Activated naive CD8-positive, alpha-beta T cell treated with anti-CD3 and anti-CD28 coated beads, Interleukin-2, amount 50 U/mL, for 16 hours (primary cell): ENCODE measurements around the gene GABBR1.
"Not testable (repeated sequence)": the region's sequence is repeated elsewhere in the genome, so short reads cannot be mapped to it uniquely, and the experiment has no call there.

Experiments
- DNase-seq: peaks from one replicate; pipeline ENCODE4 v3.0.0-alpha.2; 2020; ENCODE audit warnings: low read depth, low spot score

The GABBR1 gene

GRCh38 chr6:29632789-29633533 lies at the start of gene GABBR1:
TSS of gene GABBR1 (minus strand) at chr6:29633183. CDS start at chr6:29632385, 798 bp downstream.
- DNase-seq = peak; percentile 14

- no peak for DNase-seq
These were observed 48.8 kb upstream of the GABBR1 start for GRCh38 chr6:29681811-29682210.

GRCh38 chr6:29680904-29681303 lies 47.9 kb upstream of the GABBR1 start, which contains the start of gene ZFP57:
TSS of gene ZFP57 (minus strand) at chr6:29681152. CDS start at chr6:29677003, 4,149 bp downstream.
- DNase-seq = no peak

- no peak for DNase-seq
These were observed 47.4 kb upstream of the GABBR1 start for GRCh38 chr6:29680416-29680815.

- no peak for DNase-seq
These were observed 47.0 kb upstream of the GABBR1 start for GRCh38 chr6:29679962-29680361.

- DNase-seq = no peak
These were observed 45.1 kb upstream of the GABBR1 start for GRCh38 chr6:29678114-29678513.

GRCh38 chr6:29676981-29677601 lies 44.1 kb upstream of the GABBR1 start:
- no peak for DNase-seq

GRCh38 chr6:29675561-29675960 lies 42.6 kb upstream of the GABBR1 start:
- DNase-seq = no peak

- DNase-seq = no peak
These were observed 41.0 kb upstream of the GABBR1 start for GRCh38 chr6:29674008-29674407.

- no peak for DNase-seq
These were observed 40.2 kb upstream of the GABBR1 start for GRCh38 chr6:29673161-29673560.

- not testable (repeated sequence) for DNase-seq
These were observed 39.1 kb upstream of the GABBR1 start for GRCh38 chr6:29672116-29672515.

- DNase-seq = no peak
These were observed 38.0 kb upstream of the GABBR1 start for GRCh38 chr6:29671026-29671425.

GRCh38 chr6:29667158-29667557 lies 34.2 kb upstream of the GABBR1 start:
- no peak for DNase-seq

GRCh38 chr6:29666826-29667130 lies 33.8 kb upstream of the GABBR1 start:
- no peak for DNase-seq

GRCh38 chr6:29665942-29666825 lies 33.2 kb upstream of the GABBR1 start:
- DNase-seq = no peak

GRCh38 chr6:29663300-29664042 lies 30.5 kb upstream of the GABBR1 start:
- DNase-seq = no peak

GRCh38 chr6:29661502-29662141 lies 28.6 kb upstream of the GABBR1 start:
- DNase-seq = not testable (repeated sequence)

GRCh38 chr6:29661071-29661470 lies 28.1 kb upstream of the GABBR1 start:
- DNase-seq = no peak

GRCh38 chr6:29656798-29657197 lies 23.8 kb upstream of the GABBR1 start, which contains the start of gene MOG:
TSS of gene MOG (plus strand) at chr6:29657092. CDS start at chr6:29657210, 118 bp downstream.
- DNase-seq = no peak

GRCh38 chr6:29656157-29656556 lies 23.2 kb upstream of the GABBR1 start:
- DNase-seq = no peak

- no peak for DNase-seq
These were observed 22.7 kb upstream of the GABBR1 start for GRCh38 chr6:29655658-29656057.
